GM12873 (cell line): Measurements from ENCODE around the gene ENKD1.

Experiments used
- CTCF ChIP-seq: IDR thresholded peaks from 2 replicates; pipeline ENCODE4 v1.5.1; 2012; ENCODE audit warnings: low read depth, mild to moderate bottlenecking, moderate library complexity, low read length, control low read depth; ENCODE audit not compliant: insufficient read depth; ENCODE audit errors: missing control alignments

The ENKD1 gene

GRCh38 chr16:67665598-67665997 is 952 bp downstream of the ENKD1 start:
- no peak for TF ChIP-seq CTCF

GRCh38 chr16:67664871-67665270 is 1.7 kb downstream of the ENKD1 start:
- no peak for TF ChIP-seq CTCF

- no peak for TF ChIP-seq CTCF
These were observed 2.3 kb downstream of the ENKD1 start for GRCh38 chr16:67664258-67664657.

- TF ChIP-seq CTCF, result no peak
These were observed 2.7 kb downstream of the ENKD1 start for GRCh38 chr16:67663877-67664222.

GRCh38 chr16:67663151-67663876 is 3.2 kb downstream of the ENKD1 start:
- TF ChIP-seq CTCF, result peak; percentile 61

GRCh38 chr16:67662653-67663010 is 3.9 kb downstream of the ENKD1 start:
- no peak for TF ChIP-seq CTCF

GRCh38 chr16:67661886-67662652 is 4.5 kb downstream of the ENKD1 start:
- TF ChIP-seq CTCF, result no peak
